GM18498 (cell line): ENCODE measurements around the gene PGF.

Source experiments
- ATAC-seq: cut with Tn5 transposase; IDR thresholded peaks from one replicate; pipeline ENCODE4 v1.9.1; 2021; ENCODE audit warnings: mild to moderate bottlenecking, moderate library complexity; ENCODE audit not compliant: unreplicated experiment

The PGF gene

GRCh38 chr14:74921987-74922751 lies 33.2 kb downstream of the PGF start:
- ATAC-seq, result no peak

DNA sequence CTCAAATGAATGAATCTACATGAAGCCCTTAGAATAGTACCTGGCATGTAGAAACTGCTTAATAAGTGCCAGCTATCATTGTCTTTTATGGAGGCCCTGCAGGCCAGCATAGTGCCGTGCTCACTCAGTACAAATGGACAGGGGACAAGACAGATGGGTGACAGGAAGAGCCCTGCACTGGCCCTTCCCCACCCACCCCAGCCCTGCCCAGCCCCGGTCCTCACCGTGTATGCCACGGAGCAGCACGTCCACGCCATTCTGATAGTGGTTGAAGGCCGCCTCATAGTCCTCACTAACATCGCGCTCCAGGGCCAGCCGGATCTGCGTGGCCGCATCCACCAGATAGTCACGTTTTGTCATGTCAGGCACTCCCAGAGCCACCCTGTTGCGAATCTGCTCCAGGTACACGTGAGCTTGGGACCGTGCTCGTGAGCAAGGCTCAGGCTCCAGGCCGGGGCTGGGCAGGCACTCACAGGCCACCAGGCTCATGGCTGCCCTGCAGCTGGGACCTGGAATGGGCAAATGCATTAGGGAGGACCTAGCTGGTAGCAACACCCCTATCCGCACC lies 34.3 kb downstream of the PGF start:
- ATAC-seq, result no peak

- ATAC-seq, result no peak
Observed at GRCh38 chr14:74920281-74920680, 35.1 kb downstream of the PGF start.

DNA sequence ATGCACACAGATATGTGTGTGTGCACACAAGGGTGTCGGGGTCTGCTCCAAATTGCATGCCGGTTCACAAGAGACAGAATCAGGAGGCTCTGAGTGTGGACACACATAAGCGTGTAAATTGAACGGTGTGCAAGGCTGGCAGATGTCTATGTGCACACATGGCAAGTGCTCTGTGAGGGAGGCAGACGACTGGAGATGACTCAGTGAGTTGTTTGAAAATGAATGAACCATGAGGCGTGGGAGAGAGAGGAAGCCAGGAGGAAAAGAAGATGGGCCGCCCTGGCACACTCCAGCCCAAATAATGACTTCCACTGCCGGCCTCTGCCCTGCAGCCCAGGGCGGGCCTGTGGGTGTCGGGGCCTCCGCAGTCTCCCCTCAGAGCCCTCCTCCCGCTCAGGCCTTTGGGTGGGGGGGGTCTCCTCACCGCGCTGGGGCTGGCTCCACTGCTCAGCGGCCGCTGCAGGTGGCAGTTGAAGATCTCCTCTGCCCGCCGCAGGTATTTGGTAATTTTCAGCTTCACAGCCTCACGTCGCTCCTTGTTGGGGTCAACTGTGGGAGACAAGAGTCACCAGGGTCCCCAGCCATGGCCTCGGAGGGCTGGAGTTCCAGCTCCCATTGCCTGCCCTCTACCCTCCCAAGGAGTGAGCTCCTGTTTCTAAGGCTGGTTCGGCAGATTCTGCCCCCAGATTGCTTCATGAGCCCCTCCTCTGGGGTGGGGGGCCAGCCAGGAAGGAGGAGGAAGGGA lies 35.8 kb downstream of the PGF start:
- ATAC-seq, result no peak

- ATAC-seq, result no peak
Observed at GRCh38 chr14:74918380-74918779, 37.0 kb downstream of the PGF start.

DNA sequence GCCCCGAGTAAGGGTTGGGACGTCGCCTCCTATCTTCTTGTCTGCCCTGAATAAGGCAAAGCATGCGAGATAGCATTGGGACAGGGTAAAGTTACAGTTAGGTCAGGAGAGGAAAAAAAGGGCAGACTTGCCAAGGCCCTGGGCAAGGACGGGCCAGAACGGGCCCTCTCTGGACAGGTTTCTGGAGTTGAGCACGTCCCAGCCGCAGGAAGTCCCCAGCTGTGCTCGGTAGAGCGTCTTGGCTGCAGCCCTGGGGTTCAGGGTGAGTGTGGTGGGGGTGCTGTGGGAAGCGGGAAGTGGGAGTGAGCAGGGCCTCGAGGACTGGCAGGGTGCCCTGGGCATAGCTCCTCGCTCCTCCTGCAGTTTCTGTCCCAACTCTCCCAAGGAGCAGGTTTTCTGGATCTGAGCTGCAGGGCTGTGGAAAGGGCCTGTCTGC lies 37.7 kb downstream of the PGF start:
- no peak for ATAC-seq

DNA sequence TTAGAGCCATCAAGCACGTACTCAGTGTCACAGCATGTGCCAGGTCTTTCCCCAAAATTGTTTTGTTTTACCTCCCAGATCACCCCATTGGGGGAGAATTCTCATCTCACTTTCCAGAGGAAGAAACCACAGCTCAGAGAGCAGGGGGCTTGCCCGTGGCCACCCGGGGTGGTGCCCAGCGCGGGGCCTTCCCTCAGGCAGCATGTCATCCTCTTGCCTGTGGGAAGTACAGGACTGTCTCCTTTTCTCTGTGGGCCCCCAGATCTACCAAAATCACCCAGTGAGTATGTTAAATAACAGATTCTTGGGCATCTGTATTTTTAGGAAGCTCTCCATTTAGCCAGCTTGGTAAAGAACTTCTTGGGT lies 38.2 kb downstream of the PGF start:
- no peak for ATAC-seq

DNA sequence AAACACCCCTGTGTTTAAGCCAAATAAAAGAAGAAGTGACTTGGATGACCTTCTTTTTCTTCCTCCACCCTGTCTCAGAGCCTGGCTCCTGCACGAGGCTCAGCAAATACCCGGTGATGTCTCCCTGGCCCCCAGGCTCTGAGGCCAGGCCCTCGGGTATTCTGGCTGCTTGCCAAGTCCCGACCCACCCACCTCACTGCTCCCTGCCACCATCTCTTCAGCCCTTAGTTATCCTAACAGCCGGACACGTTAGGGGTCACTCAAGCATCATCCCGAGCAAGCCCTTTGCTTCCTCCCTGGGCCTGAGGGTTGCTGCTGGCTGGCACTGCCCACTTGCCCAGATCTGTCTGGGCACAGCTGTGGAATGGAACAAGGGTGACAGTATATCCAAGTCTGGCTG lies 39.6 kb downstream of the PGF start:
- no peak for ATAC-seq

- ATAC-seq, result no peak
Observed at GRCh38 chr14:74915426-74915825, 40.0 kb downstream of the PGF start.

DNA sequence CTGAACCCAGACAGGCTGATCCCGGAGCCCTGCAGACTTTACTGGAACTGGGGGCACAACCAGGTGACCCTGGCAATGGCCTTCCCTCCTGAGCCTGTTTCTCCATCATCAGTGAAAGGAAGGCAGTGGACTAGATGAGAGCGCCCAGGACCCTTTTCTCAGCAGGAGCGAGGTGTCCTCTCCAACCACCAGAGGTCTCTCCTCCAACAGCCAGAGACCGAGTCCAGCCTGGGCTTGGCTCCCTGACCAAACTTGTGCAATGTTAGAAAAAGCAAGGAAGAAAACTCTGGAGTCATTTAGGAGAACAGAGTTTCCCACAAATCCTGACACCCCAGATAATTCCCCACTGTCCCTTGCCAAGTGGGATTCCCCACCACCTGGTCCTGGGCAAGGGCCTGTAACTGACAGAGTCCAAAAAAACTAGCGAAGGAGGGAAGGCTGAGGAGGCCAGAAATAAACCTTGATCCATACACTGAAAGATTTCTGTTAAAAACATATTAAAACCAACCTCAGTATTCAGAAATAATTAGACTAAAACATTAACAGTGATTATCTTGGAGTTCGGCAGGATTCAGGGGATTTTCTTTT lies 41.3 kb downstream of the PGF start:
- ATAC-seq, result no peak

DNA sequence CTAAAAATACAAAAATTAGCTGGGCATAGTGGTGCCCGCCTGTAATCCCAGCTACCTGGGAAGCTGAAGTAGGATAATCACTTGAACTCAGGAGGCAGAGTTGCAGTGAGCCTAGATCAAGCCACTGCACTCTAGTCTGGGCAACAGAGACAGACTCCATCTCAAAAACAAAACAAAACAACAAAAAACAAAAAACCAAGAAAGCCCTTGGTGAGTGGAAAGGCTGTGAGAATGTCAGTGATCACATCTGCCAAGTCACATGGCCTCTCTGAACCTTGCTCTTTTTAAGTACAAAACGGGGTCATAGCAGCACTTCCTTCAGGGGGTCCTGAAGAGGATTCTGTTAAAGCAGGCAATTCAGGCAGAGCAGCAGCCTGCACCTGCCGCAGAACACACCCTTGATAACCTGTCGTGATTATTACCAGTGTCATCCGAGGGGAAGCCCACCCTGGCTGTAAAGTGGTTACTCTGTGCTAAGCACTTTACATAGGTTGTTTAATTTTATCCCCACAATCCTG lies 41.9 kb downstream of the PGF start:
- no peak for ATAC-seq

DNA sequence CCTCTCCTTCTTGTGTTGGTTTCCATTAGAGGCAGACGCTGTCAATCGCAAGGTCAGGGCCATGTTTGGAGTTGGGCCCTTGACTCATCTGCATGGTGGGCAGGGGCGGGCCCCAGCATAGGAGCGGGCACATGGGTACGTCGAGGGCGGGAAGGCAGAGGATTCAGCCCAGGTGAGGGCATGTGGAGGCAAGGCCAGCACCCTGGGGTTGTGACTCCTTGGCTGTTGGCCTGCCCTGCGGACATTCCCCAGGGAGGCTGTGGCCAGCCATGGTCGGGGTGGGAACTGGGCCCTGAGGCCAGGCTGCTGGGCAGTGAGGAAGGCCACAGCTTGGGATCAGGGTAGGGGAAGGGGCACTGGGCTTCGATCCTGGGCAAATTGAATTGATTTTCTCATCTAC lies 42.6 kb downstream of the PGF start:
- ATAC-seq, result no peak

- no peak for ATAC-seq
Observed at GRCh38 chr14:74912111-74912510, 43.3 kb downstream of the PGF start.

- ATAC-seq, result no peak
Observed at GRCh38 chr14:74911704-74912103, 43.7 kb downstream of the PGF start.

DNA sequence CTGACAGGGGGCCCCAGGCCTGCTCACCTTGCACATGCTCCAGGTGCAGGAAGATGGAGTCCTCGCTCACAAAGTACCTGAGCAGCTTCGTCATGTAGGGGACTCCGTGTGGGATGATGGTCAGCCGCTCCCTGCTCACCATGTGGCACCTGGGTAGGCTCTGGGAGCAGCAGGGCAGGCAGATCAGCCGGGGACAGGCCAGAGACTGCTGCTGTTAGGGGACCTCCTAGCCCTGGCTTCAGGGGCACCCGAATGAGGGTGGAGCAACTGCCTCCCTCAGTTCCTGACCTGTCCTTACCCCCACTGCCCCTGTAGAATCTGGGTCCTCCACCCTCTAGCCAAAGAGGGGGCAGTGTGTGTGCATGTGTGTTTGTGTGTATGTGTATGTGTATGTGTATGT lies 44.2 kb downstream of the PGF start:
- no peak for ATAC-seq

- ATAC-seq, result no peak
Observed at GRCh38 chr14:74910556-74910955, 44.8 kb downstream of the PGF start.

GRCh38 chr14:74909911-74910310 lies 45.5 kb downstream of the PGF start:
- ATAC-seq, result no peak

DNA sequence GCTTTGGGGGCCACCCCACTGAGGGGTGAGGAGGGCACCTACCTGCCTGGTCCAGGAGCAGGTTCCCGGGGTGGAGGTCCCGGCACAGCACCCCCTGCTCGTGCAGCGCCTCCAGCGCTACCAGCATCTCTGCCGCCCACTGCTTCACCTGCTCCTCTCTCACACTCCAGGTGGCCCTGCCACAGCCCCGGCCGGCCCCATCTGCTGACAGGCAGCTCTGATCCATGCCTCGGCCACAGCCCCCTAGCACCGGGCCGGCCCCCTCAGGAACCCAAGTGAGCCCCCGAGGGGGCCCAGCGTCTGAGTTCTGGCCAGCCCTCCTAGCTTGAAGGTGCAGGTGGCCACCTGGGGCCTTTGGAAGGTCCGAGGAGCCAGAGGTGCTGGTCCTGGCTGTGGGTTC lies 45.9 kb downstream of the PGF start:
- no peak for ATAC-seq

DNA sequence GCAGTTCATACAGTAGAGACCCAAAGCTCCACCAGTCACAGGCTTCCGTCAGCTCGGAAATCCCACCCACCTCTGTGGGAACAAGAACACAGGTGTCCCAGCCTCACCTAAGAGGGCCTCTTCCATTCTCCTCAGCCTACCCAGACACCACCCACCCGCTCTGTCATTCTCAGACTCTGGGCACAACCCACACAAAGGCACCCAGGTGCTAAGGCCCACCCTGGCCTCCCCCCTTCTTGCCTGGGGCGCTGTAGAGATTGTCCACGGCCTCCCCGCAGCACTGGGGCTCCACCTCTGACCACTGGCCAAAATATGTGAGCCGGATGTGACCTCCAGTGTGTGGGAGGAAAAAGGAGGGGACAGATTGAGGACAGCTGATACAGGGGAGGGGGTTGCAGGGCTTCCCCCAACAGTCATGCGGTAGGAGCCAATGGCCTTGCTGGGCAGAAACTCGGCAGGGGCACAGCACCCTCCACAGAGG lies 46.5 kb downstream of the PGF start:
- no peak for ATAC-seq

DNA sequence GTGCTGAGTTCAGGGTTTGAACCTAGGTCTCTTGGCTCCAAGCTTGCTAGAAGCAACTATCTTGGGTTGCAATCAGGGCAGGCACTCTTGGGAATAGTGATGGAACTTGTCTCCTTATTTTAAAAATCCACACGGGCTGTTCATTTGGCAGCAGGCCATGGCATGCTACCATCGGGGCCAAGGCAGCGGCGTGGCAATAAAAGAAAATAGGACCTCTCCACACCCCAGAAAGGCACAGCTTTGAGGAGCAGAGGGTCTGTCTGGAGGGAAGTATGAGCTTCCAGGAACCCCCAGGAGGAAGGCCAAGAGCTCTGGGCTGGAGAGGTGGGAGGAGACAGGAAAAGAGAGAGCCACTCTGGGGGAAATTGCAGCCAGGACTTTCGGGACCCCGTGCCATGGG lies 47.7 kb downstream of the PGF start:
- no peak for ATAC-seq

- no peak for ATAC-seq
Observed at GRCh38 chr14:74906925-74907521, 48.4 kb downstream of the PGF start.
